MM.1S (cell line): ENCODE data around the gene GRAMD1B.

Experiments
- DNase-seq: peaks from one replicate; pipeline ENCODE4 v3.0.0-alpha.2; 2015
- H2AFZ ChIP-seq: fragments of 300-600 bp; sonication (generic); 2 replicates; pipeline ENCODE4 v1.6.0; 2016; ENCODE audit warnings: antibody characterized with exemption, low read length
- H3F3A ChIP-seq: fragments of 300-600 bp; sonication (generic); 2 replicates; pipeline ENCODE4 v1.6.1; 2016; ENCODE audit warnings: mild to moderate bottlenecking, antibody characterized with exemption, low read length, moderate library complexity, mixed read lengths; ENCODE audit not compliant: insufficient read depth
- H3K27ac ChIP-seq: fragments of 300-600 bp; sonication (generic); 2 replicates; pipeline ENCODE4 v1.5.1; 2016; ENCODE audit warnings: mild to moderate bottlenecking, low read length
- H3K27me3 ChIP-seq: fragments of 300-600 bp; sonication (generic); replicated peaks from 2 replicates; pipeline ENCODE4 v1.6.0; 2016; ENCODE audit warnings: low read length; ENCODE audit not compliant: insufficient read depth
- H3K36me3 ChIP-seq: fragments of 300-600 bp; sonication (generic); replicated peaks from 2 replicates; pipeline ENCODE4 v1.6.1; 2016; ENCODE audit warnings: mild to moderate bottlenecking, low read length, mixed read lengths; ENCODE audit not compliant: insufficient read depth
- H3K4me1 ChIP-seq: fragments of 300-600 bp; sonication (generic); 2 replicates; pipeline ENCODE4 v1.6.1; 2016; ENCODE audit warnings: low read length, mixed read lengths
- H3K4me2 ChIP-seq: fragments of 300-600 bp; sonication (generic); 2 replicates; pipeline ENCODE4 v1.6.0; 2016; ENCODE audit warnings: low read depth, low read length
- H3K4me3 ChIP-seq: fragments of 300-600 bp; sonication (generic); 2 replicates; pipeline ENCODE4 v1.5.1; 2016; ENCODE audit warnings: low read length, mixed read lengths
- H3K79me2 ChIP-seq: fragments of 300-600 bp; sonication (generic); 2 replicates; pipeline ENCODE4 v1.6.1; 2016; ENCODE audit warnings: mixed run types, low read length, mixed read lengths
- H3K9ac ChIP-seq: fragments of 300-600 bp; sonication (generic); 2 replicates; pipeline ENCODE4 v1.6.1; 2016; ENCODE audit warnings: low read length, mixed read lengths
- H3K9me2 ChIP-seq: fragments of 300-600 bp; sonication (generic); replicated peaks from 2 replicates; pipeline ENCODE4 v1.6.1; 2016; ENCODE audit warnings: mild to moderate bottlenecking, low read length, mixed read lengths; ENCODE audit not compliant: insufficient read depth
- H3K9me3 ChIP-seq: fragments of 300-600 bp; sonication (generic); replicated peaks from 2 replicates; pipeline ENCODE4 v1.6.1; 2016; ENCODE audit warnings: mild to moderate bottlenecking, low read length, mixed read lengths; ENCODE audit not compliant: insufficient read depth
- H4K20me1 ChIP-seq: fragments of 300-600 bp; sonication (generic); 2 replicates; pipeline ENCODE4 v1.6.1; 2016; ENCODE audit warnings: mild to moderate bottlenecking, low read length, moderate library complexity, mixed read lengths; ENCODE audit not compliant: insufficient read depth
- EZH2 ChIP-seq: fragments of 300-600 bp; sonication (generic); optimal IDR thresholded peaks from 2 replicates; pipeline ENCODE3; 2017; ENCODE audit warnings: low read depth, mild to moderate bottlenecking, antibody characterized with exemption, low read length, mixed read lengths
- EZH2phosphoT487 ChIP-seq: fragments of 300-600 bp; sonication (generic); IDR thresholded peaks from 2 replicates; pipeline ENCODE4 v1.6.1; 2018; ENCODE audit warnings: antibody characterized with exemption, low read length
- TF ChIP-seq, protein P1 (sequence below): fragments of 300-600 bp; sonication (generic); IDR thresholded peaks from 2 replicates; pipeline ENCODE4 v1.5.1; 2016; ENCODE audit warnings: antibody characterized with exemption, low read length, mixed read lengths

GRAMD1B gene

GRCh38 chr11:123416566-123416965 is 13.5 kb upstream of the GRAMD1B start:
- Histone ChIP-seq H3K27me3 (no peaks in the 10 kb centered on the region), H3K4me1 (no peaks in the 10 kb centered on the region), H3F3A (no peaks in the 10 kb centered on the region), H3K4me2 (no peak overlapping the region), H2AFZ (no peak overlapping the region), H3K9ac (no peak overlapping the region), H3K9me3 (no peaks in the 10 kb centered on the region), H3K36me3 (no peaks in the 10 kb centered on the region), H4K20me1 (no peaks in the 10 kb centered on the region), H3K27ac (no peak overlapping the region), H3K79me2 (no peaks in the 10 kb centered on the region), H3K4me3 (no peak overlapping the region), H3K9me2 (no peaks in the 10 kb centered on the region)
- no peak for DNase-seq
- TF ChIP-seq EZH2phosphoT487 (no peak), EZH2 (no peak)
- TF ChIP-seq, protein P1, sequence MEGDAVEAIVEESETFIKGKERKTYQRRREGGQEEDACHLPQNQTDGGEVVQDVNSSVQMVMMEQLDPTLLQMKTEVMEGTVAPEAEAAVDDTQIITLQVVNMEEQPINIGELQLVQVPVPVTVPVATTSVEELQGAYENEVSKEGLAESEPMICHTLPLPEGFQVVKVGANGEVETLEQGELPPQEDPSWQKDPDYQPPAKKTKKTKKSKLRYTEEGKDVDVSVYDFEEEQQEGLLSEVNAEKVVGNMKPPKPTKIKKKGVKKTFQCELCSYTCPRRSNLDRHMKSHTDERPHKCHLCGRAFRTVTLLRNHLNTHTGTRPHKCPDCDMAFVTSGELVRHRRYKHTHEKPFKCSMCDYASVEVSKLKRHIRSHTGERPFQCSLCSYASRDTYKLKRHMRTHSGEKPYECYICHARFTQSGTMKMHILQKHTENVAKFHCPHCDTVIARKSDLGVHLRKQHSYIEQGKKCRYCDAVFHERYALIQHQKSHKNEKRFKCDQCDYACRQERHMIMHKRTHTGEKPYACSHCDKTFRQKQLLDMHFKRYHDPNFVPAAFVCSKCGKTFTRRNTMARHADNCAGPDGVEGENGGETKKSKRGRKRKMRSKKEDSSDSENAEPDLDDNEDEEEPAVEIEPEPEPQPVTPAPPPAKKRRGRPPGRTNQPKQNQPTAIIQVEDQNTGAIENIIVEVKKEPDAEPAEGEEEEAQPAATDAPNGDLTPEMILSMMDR = no peak

GRCh38 chr11:123418351-123419114 is 11.5 kb upstream of the GRAMD1B start:
- no peaks in the 10 kb centered on the region for H3K9me2 ChIP-seq
- no peaks in the 10 kb centered on the region for H3K4me1 ChIP-seq
- H3K9me3 ChIP-seq = no peaks in the 10 kb centered on the region
- no peak overlapping the region for H3K9ac ChIP-seq
- H3K27me3 ChIP-seq = no peaks in the 10 kb centered on the region
- H3K79me2 ChIP-seq = no peaks in the 10 kb centered on the region
- no peaks in the 10 kb centered on the region for H3F3A ChIP-seq
- no peak for TF ChIP-seq EZH2
- TF ChIP-seq EZH2phosphoT487 = no peak
- TF ChIP-seq, protein P1 = no peak
- no peak overlapping the region for H3K27ac ChIP-seq
- H3K36me3 ChIP-seq = no peaks in the 10 kb centered on the region
- H4K20me1 ChIP-seq = no peaks in the 10 kb centered on the region
- H3K4me3 ChIP-seq = no peak overlapping the region
- H3K4me2 ChIP-seq = no peak overlapping the region
- no peak for DNase-seq
- no peak overlapping the region for H2AFZ ChIP-seq

- no peaks in the 10 kb centered on the region for H3K79me2 ChIP-seq
- no peaks in the 10 kb centered on the region for H3F3A ChIP-seq
- no peaks in the 10 kb centered on the region for H3K9me3 ChIP-seq
- TF ChIP-seq EZH2 = no peak
- TF ChIP-seq, protein P1 = no peak
- no peak for TF ChIP-seq EZH2phosphoT487
- DNase-seq = no peak
- no peaks in the 10 kb centered on the region for H4K20me1 ChIP-seq
- H3K27me3 ChIP-seq = no peaks in the 10 kb centered on the region
- H2AFZ ChIP-seq = no peak overlapping the region
- H3K9me2 ChIP-seq = no peaks in the 10 kb centered on the region
- no peak overlapping the region for H3K4me3 ChIP-seq
- H3K4me2 ChIP-seq = no peak overlapping the region
- no peak overlapping the region for H3K27ac ChIP-seq
- H3K36me3 ChIP-seq = no peaks in the 10 kb centered on the region
- no peaks in the 10 kb centered on the region for H3K4me1 ChIP-seq
- no peak overlapping the region for H3K9ac ChIP-seq
Observed at GRCh38 chr11:123419731-123420452, 10.2 kb upstream of the GRAMD1B start.
